Peyer's patch (tissue), 4 donors: Measurements from ENCODE around the gene ARL4D. TPM values are rescaled to one million over a fixed set of nuclear protein-coding genes. Genes with fewer than 3 reads are reported as not detected.

Experiments used
- DNase-seq, 3 donors: peaks; one replicate each; pipeline ENCODE4 v3.0.0-alpha.2; 2017 to 2019
- H3K27ac ChIP-seq, 4 donors: fragments of 200-600 bp; sonication (generic); one replicate each; pipeline ENCODE4 v1.5.1; 2016 to 2019
- H3K27me3 ChIP-seq, 2 donors: fragments of 200-600 bp; sonication (generic); one replicate each; pipeline ENCODE4 v1.5.1; 2019
- H3K36me3 ChIP-seq, 3 donors: fragments of 200-600 bp; sonication (generic); one replicate each; pipeline ENCODE4 v1.5.1; 2016 to 2019
- H3K4me1 ChIP-seq, 4 donors: fragments of 200-600 bp; sonication (generic); one replicate each; pipeline ENCODE4 v1.5.1; 2016 to 2019
- H3K4me3 ChIP-seq, 4 donors: fragments of 200-600 bp; sonication (generic); 1 replicate in 3 of 4; 2 replicates in 1 of 4; pipeline ENCODE4 v1.5.1; 2016 to 2019; ENCODE audit warnings: mild to moderate bottlenecking in 1 of 4
- H3K9me3 ChIP-seq, 4 donors: fragments of 200-600 bp; sonication (generic); one replicate each; pipeline ENCODE4 v1.5.1; 2016 to 2019; ENCODE audit warnings: mild to moderate bottlenecking in 1 of 4
- CTCF ChIP-seq, 6 experiments: fragments of 450-650 bp in 4 of 6; fragments of 200-600 bp in 2 of 6; sonication (generic) in 1 of 6; IDR thresholded peaks; one replicate each; pipeline ENCODE4 v1.5.1; 2017 to 2019; ENCODE audit warnings: antibody characterized with exemption in 6 of 6, mild to moderate bottlenecking in 3 of 6, moderate library complexity in 1 of 6
- POLR2A ChIP-seq, 2 donors: fragments of 450-650 bp; IDR thresholded peaks; one replicate each; pipeline ENCODE4 v1.5.1; 2017; ENCODE audit warnings: antibody characterized with exemption in 2 of 2, mild to moderate bottlenecking in 2 of 2, moderate library complexity in 2 of 2
- total RNA-seq, 4 donors: library from RNA; depleted of rRNA; stranded (reverse); fragments of >200 nt; gene quantifications; one replicate each; pipeline ENCODE4 v1.1.0, GENCODE V29; 2016

Gene ARL4D
- total RNA-seq, 4 donors from 2014 or later = 0.70 to 2.3 TPM; not detected in 2

DNA sequence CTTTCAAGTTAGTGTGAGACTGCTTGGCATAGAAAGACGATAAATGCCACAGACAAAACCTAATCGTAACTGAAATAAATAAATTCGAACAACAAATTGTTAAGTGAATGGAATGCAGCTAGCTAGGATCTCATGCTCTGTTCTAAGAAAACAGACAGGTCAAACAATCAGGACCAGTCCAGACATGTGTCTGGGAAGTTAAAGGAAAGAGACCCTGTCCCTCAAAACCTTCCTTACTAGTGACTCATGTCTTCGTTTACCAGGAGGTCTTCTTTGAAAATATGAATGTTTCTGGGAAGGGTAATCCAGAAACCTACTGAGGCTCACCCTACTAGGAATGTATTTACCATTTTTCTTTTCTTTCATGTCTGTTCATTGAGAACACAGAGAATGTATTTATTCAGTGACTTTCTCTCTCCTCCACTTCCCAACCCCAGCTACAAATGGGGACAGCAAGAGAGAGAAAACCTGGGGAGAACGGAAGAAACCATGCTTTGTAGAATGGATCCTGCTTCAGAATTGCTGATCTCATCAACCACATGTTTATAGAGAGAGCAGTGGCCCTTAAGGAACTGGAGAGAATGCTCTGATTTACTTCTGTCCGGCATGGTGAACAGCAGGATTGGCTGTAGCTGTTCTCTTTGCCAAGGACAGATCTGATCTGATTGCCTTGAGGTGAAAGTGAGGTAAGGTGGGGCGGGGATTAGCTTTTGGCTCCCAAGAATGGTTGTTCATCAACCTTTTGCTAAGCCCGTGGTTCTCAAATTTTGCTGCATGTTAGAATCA is 45.6 kb downstream of the ARL4D start:
- Histone ChIP-seq H3K9me3 (no peaks in the 10 kb centered on the region), H3K4me3 (no peak overlapping the region), H3K27me3 (no peaks in the 10 kb centered on the region), H3K36me3 (no peaks in the 10 kb centered on the region), H3K27ac (no peak overlapping the region), H3K4me1 (no peaks in the 10 kb centered on the region)
- DNase-seq = no peak
- TF ChIP-seq CTCF (IDR thresholded peaks at IDR 0.05) = no peak
- no peak for TF ChIP-seq POLR2A (IDR thresholded peaks at IDR 0.05)

DNA sequence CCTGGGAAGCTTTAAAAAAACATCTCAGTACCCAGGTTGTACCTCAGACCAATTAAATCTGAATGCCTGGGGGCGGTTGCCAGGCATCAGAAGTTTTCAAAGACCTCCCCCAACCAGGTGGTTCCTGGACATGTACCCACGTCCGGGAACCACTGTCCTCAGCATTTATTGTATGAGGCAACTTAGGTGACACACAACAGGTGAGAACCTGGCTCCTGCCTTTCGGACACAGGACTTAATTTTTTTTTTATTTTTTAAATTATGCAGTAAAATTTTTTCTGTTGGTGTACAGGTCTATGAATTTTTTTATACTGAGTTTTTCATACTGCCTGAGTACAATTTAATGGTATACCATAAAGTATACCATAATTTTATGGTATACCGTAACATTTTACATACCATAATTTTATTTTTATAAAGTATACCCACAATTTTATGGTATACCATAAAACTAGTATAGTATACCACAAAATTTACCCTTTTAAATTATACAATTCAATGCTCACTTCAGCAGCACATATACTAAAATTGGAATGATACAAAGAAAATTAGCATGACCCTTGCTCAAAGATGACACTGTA is 46.3 kb downstream of the ARL4D start:
- no peaks in the 10 kb centered on the region for H3K36me3 ChIP-seq
- no peak for DNase-seq
- H3K27me3 ChIP-seq = no peaks in the 10 kb centered on the region
- TF ChIP-seq CTCF (IDR thresholded peaks at IDR 0.05) (no peak), POLR2A (IDR thresholded peaks at IDR 0.05) (no peak)
- H3K4me1 ChIP-seq = no peaks in the 10 kb centered on the region
- H3K9me3 ChIP-seq = no peaks in the 10 kb centered on the region
- no peak overlapping the region for H3K4me3 ChIP-seq
- no peak overlapping the region for H3K27ac ChIP-seq

DNA sequence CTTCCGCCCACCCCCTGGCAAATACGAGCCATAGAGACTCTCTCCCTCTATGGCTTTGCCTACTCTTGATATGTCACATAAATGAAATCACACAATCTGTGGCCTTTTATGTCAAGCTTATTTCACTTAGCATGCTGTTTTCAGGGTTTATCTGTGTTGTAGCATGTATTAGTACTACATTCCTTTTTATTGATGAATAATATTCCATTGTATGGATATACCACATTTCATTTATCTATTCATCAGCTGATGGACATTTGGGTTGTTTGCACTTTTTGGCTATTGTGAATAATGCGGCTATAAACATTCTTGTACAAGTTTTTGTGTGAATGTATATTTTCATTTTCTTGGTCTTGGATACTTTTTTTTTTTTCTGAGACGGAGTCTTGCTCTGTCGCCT is 48.0 kb downstream of the ARL4D start:
- DNase-seq = no peak
- Histone ChIP-seq H3K27ac (no peak overlapping the region), H3K36me3 (no peaks in the 10 kb centered on the region), H3K9me3 (no peaks in the 10 kb centered on the region), H3K4me3 (no peak overlapping the region), H3K27me3 (no peaks in the 10 kb centered on the region), H3K4me1 (no peaks in the 10 kb centered on the region)
- TF ChIP-seq CTCF (IDR thresholded peaks at IDR 0.05) (no peak), POLR2A (IDR thresholded peaks at IDR 0.05) (no peak)

DNA sequence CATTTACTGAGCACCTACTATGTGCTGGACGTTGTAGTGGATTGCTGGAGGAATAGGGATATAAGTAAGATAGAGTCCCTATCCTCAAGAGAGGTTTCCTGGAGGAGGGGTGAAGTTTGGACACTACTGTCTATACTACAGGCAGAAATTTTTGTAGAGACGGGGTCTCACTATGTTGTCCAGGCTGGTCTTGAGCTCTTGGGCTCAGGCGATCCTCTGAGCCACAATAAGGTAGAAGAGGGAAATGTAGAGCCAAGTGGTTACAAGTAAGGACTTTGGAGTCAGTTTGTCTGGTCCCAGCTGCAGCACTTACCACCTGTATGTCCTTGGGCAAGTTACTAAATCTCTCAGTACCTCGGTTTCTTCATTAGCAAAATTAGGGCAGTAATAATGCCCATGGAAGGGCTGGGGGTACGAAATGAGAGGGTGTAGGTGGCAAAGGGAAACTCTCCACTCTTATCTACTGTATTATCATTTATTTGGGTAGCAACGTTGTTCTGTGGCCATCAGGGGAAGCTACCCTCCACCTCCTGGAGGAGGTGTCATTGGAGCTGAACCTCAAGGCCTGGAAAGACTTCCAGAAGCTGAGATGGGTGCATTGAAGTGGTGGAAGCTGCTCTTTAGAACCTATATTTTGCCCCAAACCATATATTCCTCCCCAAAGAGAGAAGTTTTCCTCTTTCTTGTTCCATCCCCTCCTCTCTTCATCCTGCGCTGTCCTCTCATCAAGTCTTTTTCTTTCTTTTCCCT is 50.1 kb downstream of the ARL4D start:
- H3K27ac ChIP-seq = no peak overlapping the region
- H3K4me3 ChIP-seq = no peak overlapping the region

More for the DNA sequence above, 50.1 kb downstream of the ARL4D start:
- Histone ChIP-seq H3K9me3 (no peaks in the 10 kb centered on the region), H3K36me3 (no peaks in the 10 kb centered on the region), H3K27me3 (no peaks in the 10 kb centered on the region), H3K4me1 (no peaks in the 10 kb centered on the region)
- DNase-seq = no peak
- TF ChIP-seq CTCF (IDR thresholded peaks at IDR 0.05) (no peak), POLR2A (IDR thresholded peaks at IDR 0.05) (no peak)
